ENCODE data around the gene ZRANB1.

DNA sequence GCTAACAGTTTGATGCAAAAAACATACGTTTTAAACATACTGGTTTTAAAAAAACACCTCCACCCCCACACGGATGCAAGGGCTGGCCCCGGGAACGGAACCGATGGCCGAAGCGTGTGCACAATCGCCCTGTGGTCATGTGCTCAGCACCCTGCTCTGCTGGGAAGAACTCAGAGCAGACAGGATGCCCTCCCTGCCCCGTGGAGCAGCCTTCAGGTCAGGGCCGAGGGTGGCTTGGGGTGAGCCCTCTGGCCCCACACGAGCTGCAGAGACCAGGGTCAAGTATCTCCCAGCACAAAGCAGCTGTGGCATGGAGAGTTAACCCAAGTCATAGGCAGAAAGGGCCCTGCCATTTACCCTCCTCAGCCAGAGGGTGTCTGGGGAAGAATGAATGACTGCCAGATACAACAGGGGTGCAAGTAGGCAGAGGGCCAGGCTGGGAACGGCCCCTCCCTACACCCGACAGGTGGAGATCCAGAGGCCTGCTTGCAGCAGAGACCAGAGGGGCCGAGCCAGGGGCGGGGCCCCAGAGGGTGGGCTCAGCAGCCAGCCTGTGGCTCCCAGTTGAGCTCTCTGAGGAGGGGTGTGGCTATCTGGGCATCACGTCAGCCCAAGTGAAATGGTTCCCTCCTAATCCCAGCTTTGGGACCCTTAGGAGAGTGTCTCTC is 56.8 kb downstream of the ZRANB1 start:
- TF ChIP-seq POLR2A (IDR thresholded peaks at IDR 0.05) (no peak), CTCF (IDR thresholded peaks at IDR 0.05) (no peak)
